K562 (cell line): ENCODE results near the gene MBNL1. TPM values are rescaled to one million over a fixed set of nuclear protein-coding genes. Genes with fewer than 3 reads are reported as not detected.

Experiments used
- DACH1 ChIP-seq: fragments of 450-650 bp; IDR thresholded peaks from 2 replicates; pipeline ENCODE4 v1.6.1; 2018; ENCODE audit not compliant: partially characterized antibody
- E2F8 ChIP-seq: fragments of 450-650 bp; IDR thresholded peaks from 2 replicates; pipeline ENCODE4 v1.7.1; 2018; ENCODE audit warnings: mild to moderate bottlenecking, low read depth; ENCODE audit not compliant: partially characterized antibody
- FOXP4 ChIP-seq: sonication (generic); formaldehyde crosslinking; IDR thresholded peaks from 2 replicates; pipeline ENCODE4 v1.8.0; 2022; ENCODE audit warnings: mild to moderate bottlenecking, missing genetic modification reagents, borderline replicate concordance
- MGA ChIP-seq: fragments of 450-650 bp; IDR thresholded peaks from 2 replicates; pipeline ENCODE4 v1.6.1; 2016; ENCODE audit warnings: mild to moderate bottlenecking, moderate library complexity
- PHB2 ChIP-seq: fragments of 450-650 bp; IDR thresholded peaks from 2 replicates; pipeline ENCODE4 v1.6.1; 2017; ENCODE audit warnings: low read depth
- ZBTB9 ChIP-seq: fragments of 450-650 bp; formaldehyde crosslinking; IDR thresholded peaks from 2 replicates; pipeline ENCODE4 v1.4.0; 2020; ENCODE audit warnings: mild to moderate bottlenecking, moderate library complexity
- ZNF717 ChIP-seq: fragments of 250-450 bp; sonication (Bioruptor Pico); IDR thresholded peaks from 2 replicates; pipeline ENCODE4 v1.5.0; 2021
- polyA plus RNA-seq, 8 experiments: library from polyadenylated mRNA; depleted of rRNA in 4 of 8; stranded (reverse) in 5 of 8; unstranded in 3 of 8; fragments of >200 nt; fragmentation: Nextera tagmentation in 2 of 8; fragmentation: Illumina TruSeq in 1 of 8; extraction: Ambion mirVana in 2 of 8; extraction: Trizol in 1 of 8; gene quantifications; 2 replicates each; pipeline versions ENCODE4 v1.2.1 to v1.2.3, GENCODE V29; 2011 to 2014; ENCODE audit warnings: inconsistent platforms in 1 of 8, missing spikeins in 1 of 8
- total RNA-seq, 7 experiments: library from RNA; depleted of rRNA in 6 of 7; stranded (reverse); fragments of >200 nt in 6 of 7; fragmentation: Illumina TruSeq in 2 of 7; extraction: Trizol in 2 of 7; gene quantifications; 2 replicates each; pipeline versions ENCODE4 v1.2.1 to v1.2.3, GENCODE V29; 2011 to 2021; ENCODE audit warnings: low replicate concordance in 1 of 7

MBNL1 gene
- total and polyA plus RNA-seq, 9 of the 15 experiments (the other 6 are each of a cell fraction or from before 2014, with no cell fraction given), result 70.3 to 243 (median 220) TPM

- TF ChIP-seq MGA, result no peak
- 0 out of 2 replicates have a peak, but pooled peaks have one; percentile 37 for TF ChIP-seq PHB2
- peak; percentile 78 for TF ChIP-seq DACH1
- no peak for TF ChIP-seq ZNF717 (CRISPR knock-in tag)
- no peak for TF ChIP-seq FOXP4
- TF ChIP-seq E2F8, result no peak
- TF ChIP-seq ZBTB9 (CRISPR knock-in tag), result no peak
These were observed 51.3 kb downstream of the MBNL1 start (continued) for GRCh38 chr3:152319831-152320617.
